Thymus (tissue), 11 donors: ENCODE data around the gene DHRSX. TPM values are rescaled to one million over a fixed set of nuclear protein-coding genes. Genes with fewer than 3 reads are reported as not detected.
"Not testable (repeated sequence)": the region's sequence is repeated elsewhere in the genome, so short reads cannot be mapped to it uniquely, and the experiment has no call there.

Experiments used
- DNase-seq, 9 donors: peaks; one replicate each; pipeline ENCODE4 v3.0.0-alpha.2; 2013; ENCODE audit warnings: low spot score in 9 of 9, low read depth in 6 of 9, missing footprints in 1 of 9
- H3K27ac ChIP-seq, 2 donors: one replicate each; pipeline ENCODE4 v1.5.1; 2013; ENCODE audit warnings: control low read depth in 1 of 2, low read depth in 1 of 2, low read length in 1 of 2, mild to moderate bottlenecking in 1 of 2, moderate library complexity in 1 of 2
- H3K27me3 ChIP-seq, 2 donors: one replicate each; pipeline ENCODE4 v1.5.1; 2013; ENCODE audit warnings: low read length in 1 of 2; ENCODE audit not compliant: control insufficient read depth in 2 of 2, insufficient read depth in 1 of 2
- H3K36me3 ChIP-seq, 2 donors: one replicate each; pipeline ENCODE4 v1.5.1; 2013; ENCODE audit warnings: low read length in 1 of 2, mild to moderate bottlenecking in 1 of 2, moderate library complexity in 1 of 2; ENCODE audit not compliant: control insufficient read depth in 2 of 2, insufficient read depth in 2 of 2
- H3K4me1 ChIP-seq, 2 donors: one replicate each; pipeline ENCODE4 v1.5.1; 2013; ENCODE audit warnings: low read length in 2 of 2; ENCODE audit not compliant: control insufficient read depth in 2 of 2, insufficient read depth in 2 of 2
- H3K4me3 ChIP-seq, 2 donors: one replicate each; pipeline ENCODE4 v1.5.1; 2013; ENCODE audit warnings: low read length in 2 of 2, control low read depth in 1 of 2, mild to moderate bottlenecking in 1 of 2
- H3K9me3 ChIP-seq, 2 donors: one replicate each; pipeline ENCODE4 v1.5.1; 2013; ENCODE audit warnings: low read length in 1 of 2, mild to moderate bottlenecking in 1 of 2; ENCODE audit not compliant: control insufficient read depth in 2 of 2, insufficient read depth in 1 of 2
- WGBS: extraction: QIAGEN DNeasy Blood & Tissue Kit; methylation state at CpG from one replicate; pipeline ENCODE4 v1.1.7; 2013; 5-methylcytosine and 5-hydroxymethylcytosine counted together
- polyA plus RNA-seq: library from polyadenylated mRNA; stranded (reverse); fragments of 200-250 nt; gene quantifications from one replicate; pipeline ENCODE4 v1.2.3, GENCODE V29; 2013
- total RNA-seq: library from RNA; stranded (reverse); fragments of 120-200 nt; gene quantifications from one replicate; pipeline ENCODE4 v1.2.4, GENCODE V29; 2013
- donor health status: healthy.

DHRSX gene
- total and polyA plus RNA-seq, 2 donors = 11.2 to 12.2 TPM

GRCh38 chrX:2541603-2542002 lies 40.8 kb upstream of the DHRSX start:
- no peak overlapping the region for H3K27ac ChIP-seq
- 78% methylated on average over 8 of the region's 8 CpGs for WGBS
- DNase-seq = no peak
- no peaks in the 10 kb centered on the region for H3K36me3 ChIP-seq
- H3K9me3 ChIP-seq = no peaks in the 10 kb centered on the region
- H3K4me1 ChIP-seq = no peaks in the 10 kb centered on the region
- no peaks in the 10 kb centered on the region for H3K27me3 ChIP-seq
- no peak overlapping the region for H3K4me3 ChIP-seq

- Histone ChIP-seq H3K27ac (no peak overlapping the region), H3K4me1 (no peaks in the 10 kb centered on the region), H3K36me3 (no peaks in the 10 kb centered on the region), H3K27me3 (no peaks in the 10 kb centered on the region), H3K4me3 (no peak overlapping the region), H3K9me3 (no peaks in the 10 kb centered on the region)
- no peak for DNase-seq
- 98% methylated on average over 12 of the region's 12 CpGs for WGBS
Measured at GRCh38 chrX:2540426-2540947, 39.7 kb upstream of the DHRSX start.

- DNase-seq = no peak
- 95% methylated on average over 3 of the region's 3 CpGs for whole genome bisulfite sequencing
Measured at GRCh38 chrX:2539586-2539985, 38.8 kb upstream of the DHRSX start.

GRCh38 chrX:2538031-2538757 lies 37.4 kb upstream of the DHRSX start:
- 90% methylated on average over 15 of the region's 15 CpGs for WGBS
- no peak for DNase-seq

More at GRCh38 chrX:2539586-2539985, 38.8 kb upstream of the DHRSX start:
- H3K9me3 ChIP-seq = no peaks in the 10 kb centered on the region
- H3K27me3 ChIP-seq = no peaks in the 10 kb centered on the region
- H3K27ac ChIP-seq = no peak overlapping the region
- H3K4me3 ChIP-seq = no peak overlapping the region
- H3K4me1 ChIP-seq = no peaks in the 10 kb centered on the region
- no peaks in the 10 kb centered on the region for H3K36me3 ChIP-seq

GRCh38 chrX:2536974-2537373 lies 36.2 kb upstream of the DHRSX start:
- Histone ChIP-seq H3K9me3 (no peaks in the 10 kb centered on the region), H3K27ac (no peak overlapping the region), H3K27me3 (no peaks in the 10 kb centered on the region), H3K4me3 (no peak overlapping the region), H3K4me1 (no peaks in the 10 kb centered on the region), H3K36me3 (no peaks in the 10 kb centered on the region)
- 96% methylated on average over 5 of the region's 5 CpGs for WGBS
- DNase-seq = no peak

More at GRCh38 chrX:2538031-2538757, 37.4 kb upstream of the DHRSX start:
- Histone ChIP-seq H3K27ac (no peak overlapping the region), H3K4me1 (no peaks in the 10 kb centered on the region), H3K9me3 (no peaks in the 10 kb centered on the region), H3K27me3 (no peaks in the 10 kb centered on the region), H3K36me3 (no peaks in the 10 kb centered on the region), H3K4me3 (no peak overlapping the region)

- H3K27me3 ChIP-seq = no peaks in the 10 kb centered on the region
- WGBS = 31% methylated on average over 7 of the region's 7 CpGs
- H3K36me3 ChIP-seq = no peaks in the 10 kb centered on the region
- no peaks in the 10 kb centered on the region for H3K9me3 ChIP-seq
- no peak for DNase-seq
- H3K4me1 ChIP-seq = no peaks in the 10 kb centered on the region
- no peak overlapping the region for H3K27ac ChIP-seq
- no peak overlapping the region for H3K4me3 ChIP-seq
Measured at GRCh38 chrX:2536141-2536540, 35.4 kb upstream of the DHRSX start.

- not testable (repeated sequence) for H3K9me3 ChIP-seq, H3K4me1 ChIP-seq, H3K4me3 ChIP-seq, DNase-seq, H3K27ac ChIP-seq, H3K36me3 ChIP-seq, H3K27me3 ChIP-seq
- 76% methylated on average over 5 of the region's 5 CpGs for WGBS
Measured at GRCh38 chrX:2534261-2535021, 33.7 kb upstream of the DHRSX start.

- WGBS = 72% methylated on average over 8 of the region's 8 CpGs
- no peak for DNase-seq
- Histone ChIP-seq H3K27ac (no peak overlapping the region), H3K4me1 (no peaks in the 10 kb centered on the region), H3K9me3 (no peaks in the 10 kb centered on the region), H3K4me3 (no peak overlapping the region), H3K27me3 (no peaks in the 10 kb centered on the region), H3K36me3 (no peaks in the 10 kb centered on the region)
Measured at GRCh38 chrX:2533424-2533823, 32.6 kb upstream of the DHRSX start.

- Histone ChIP-seq H3K4me3 (no peak overlapping the region), H3K9me3 (no peaks in the 10 kb centered on the region), H3K36me3 (no peaks in the 10 kb centered on the region), H3K27ac (no peak overlapping the region), H3K27me3 (peaks cover 0 to 2% of the 10 kb centered on the region in 2 donors), H3K4me1 (no peaks in the 10 kb centered on the region)
- DNase-seq = no peak
- 92% methylated on average over 10 of the region's 10 CpGs for WGBS
Measured at GRCh38 chrX:2526390-2526789, 25.6 kb upstream of the DHRSX start.
